ENCODE measurements around the gene PLD6. TPM values are rescaled to one million over a fixed set of nuclear protein-coding genes. Genes with fewer than 3 reads are reported as not detected.

PLD6 gene
- total and polyA plus RNA-seq, 2 experiments from 2014 or later, result 0.63 to 0.97 TPM

GRCh38 chr17:17152385-17152784 lies 53.7 kb downstream of the PLD6 start:
- H2AFZ ChIP-seq, result no peak overlapping the region
- H3K79me2 ChIP-seq, result no peaks in the 10 kb centered on the region
- H3K27me3 ChIP-seq, result no peaks in the 10 kb centered on the region
- H3K9me3 ChIP-seq (ENCODE audit: low read depth), result no peaks in the 10 kb centered on the region
- no peaks in the 10 kb centered on the region for H3K36me3 ChIP-seq (replicated peaks; ENCODE audit: insufficient read depth, low read depth)
- no peak for DNase-seq (ENCODE audit: low spot score)
- TF ChIP-seq EZH2 (IDR thresholded peaks at IDR 0.05; ENCODE audit: borderline replicate concordance) (no peak), EZH2phosphoT487 (IDR thresholded peaks at IDR 0.05; ENCODE audit: low read depth, severe bottlenecking, unreplicated experiment) (no peak), CTCF (IDR thresholded peaks at IDR 0.05; ENCODE audit: poor library complexity) (no peak)
- no peaks in the 10 kb centered on the region for H3K9me2 ChIP-seq (replicated peaks; ENCODE audit: insufficient read depth)
- no peaks in the 10 kb centered on the region for H3K4me1 ChIP-seq (ENCODE audit: insufficient read depth)
- no peak overlapping the region for H3K27ac ChIP-seq
- H4K20me1 ChIP-seq (ENCODE audit: insufficient read depth, poor library complexity, severe bottlenecking), result no peaks in the 10 kb centered on the region
- H3K4me2 ChIP-seq, result no peak overlapping the region
- H3K4me3 ChIP-seq, result no peak overlapping the region
- WGBS (ENCODE audit: low lambda C conversion rate, missing lambda C conversion rate), result 97% methylated on average over 4 of the region's 4 CpGs

- no peaks in the 10 kb centered on the region for H4K20me1 ChIP-seq (ENCODE audit: insufficient read depth, poor library complexity, severe bottlenecking)
- peak; percentile 32 for DNase-seq (ENCODE audit: low spot score)
- no peaks in the 10 kb centered on the region for H3K9me3 ChIP-seq (ENCODE audit: low read depth)
- H3K4me1 ChIP-seq (ENCODE audit: insufficient read depth), result no peaks in the 10 kb centered on the region
- whole genome bisulfite sequencing (ENCODE audit: low lambda C conversion rate, missing lambda C conversion rate), result 87% methylated on average over 8 of the region's 8 CpGs
- H3K4me3 ChIP-seq, result no peak overlapping the region
- TF ChIP-seq EZH2 (IDR thresholded peaks at IDR 0.05; ENCODE audit: borderline replicate concordance) (no peak), CTCF (IDR thresholded peaks at IDR 0.05; ENCODE audit: poor library complexity) (no peak), EZH2phosphoT487 (IDR thresholded peaks at IDR 0.05; ENCODE audit: low read depth, severe bottlenecking, unreplicated experiment) (no peak)
- no peaks in the 10 kb centered on the region for H3K79me2 ChIP-seq
- no peaks in the 10 kb centered on the region for H3K27me3 ChIP-seq
- no peaks in the 10 kb centered on the region for H3K36me3 ChIP-seq (replicated peaks; ENCODE audit: insufficient read depth, low read depth)
- H2AFZ ChIP-seq, result no peak overlapping the region
- H3K9me2 ChIP-seq (replicated peaks; ENCODE audit: insufficient read depth), result no peaks in the 10 kb centered on the region
- no peak overlapping the region for H3K27ac ChIP-seq
- H3K4me2 ChIP-seq, result no peak overlapping the region
Observed at GRCh38 chr17:17151962-17152361, 54.2 kb downstream of the PLD6 start.

- H3K36me3 ChIP-seq (replicated peaks; ENCODE audit: insufficient read depth, low read depth), result no peaks in the 10 kb centered on the region
- no peaks in the 10 kb centered on the region for H3K9me2 ChIP-seq (replicated peaks; ENCODE audit: insufficient read depth)
- H4K20me1 ChIP-seq (ENCODE audit: insufficient read depth, poor library complexity, severe bottlenecking), result no peaks in the 10 kb centered on the region
- no peak for DNase-seq (ENCODE audit: low spot score)
- H3K4me2 ChIP-seq, result no peak overlapping the region
- 98% methylated on average over 3 of the region's 3 CpGs for WGBS (ENCODE audit: low lambda C conversion rate, missing lambda C conversion rate)
- H3K27me3 ChIP-seq, result no peaks in the 10 kb centered on the region
- H3K79me2 ChIP-seq, result no peaks in the 10 kb centered on the region
- H3K9me3 ChIP-seq (ENCODE audit: low read depth), result no peaks in the 10 kb centered on the region
- no peak overlapping the region for H3K4me3 ChIP-seq
- H2AFZ ChIP-seq, result no peak overlapping the region
- no peak overlapping the region for H3K27ac ChIP-seq
- TF ChIP-seq EZH2 (IDR thresholded peaks at IDR 0.05; ENCODE audit: borderline replicate concordance) (no peak), EZH2phosphoT487 (IDR thresholded peaks at IDR 0.05; ENCODE audit: low read depth, severe bottlenecking, unreplicated experiment) (no peak), CTCF (IDR thresholded peaks at IDR 0.05; ENCODE audit: poor library complexity) (no peak)
- no peaks in the 10 kb centered on the region for H3K4me1 ChIP-seq (ENCODE audit: insufficient read depth)
Observed at GRCh38 chr17:17151541-17151940, 54.6 kb downstream of the PLD6 start.

- no peaks in the 10 kb centered on the region for H3K4me1 ChIP-seq (ENCODE audit: insufficient read depth)
- H4K20me1 ChIP-seq (ENCODE audit: insufficient read depth, poor library complexity, severe bottlenecking), result no peaks in the 10 kb centered on the region
- H3K9me3 ChIP-seq (ENCODE audit: low read depth), result no peaks in the 10 kb centered on the region
- no peak for TF ChIP-seq CTCF (IDR thresholded peaks at IDR 0.05; ENCODE audit: poor library complexity)
- no peak for TF ChIP-seq EZH2phosphoT487 (IDR thresholded peaks at IDR 0.05; ENCODE audit: low read depth, severe bottlenecking, unreplicated experiment)
- no peak for TF ChIP-seq EZH2 (IDR thresholded peaks at IDR 0.05; ENCODE audit: borderline replicate concordance)
- no peak overlapping the region for H2AFZ ChIP-seq
- DNase-seq (ENCODE audit: low spot score), result no peak
- H3K79me2 ChIP-seq, result no peaks in the 10 kb centered on the region
- no peaks in the 10 kb centered on the region for H3K27me3 ChIP-seq
- no peaks in the 10 kb centered on the region for H3K9me2 ChIP-seq (replicated peaks; ENCODE audit: insufficient read depth)
- no peaks in the 10 kb centered on the region for H3K36me3 ChIP-seq (replicated peaks; ENCODE audit: insufficient read depth, low read depth)
- no peak overlapping the region for H3K4me2 ChIP-seq
- no peak overlapping the region for H3K27ac ChIP-seq
- H3K4me3 ChIP-seq, result no peak overlapping the region
- 97% methylated on average over 5 of the region's 5 CpGs for WGBS (ENCODE audit: low lambda C conversion rate, missing lambda C conversion rate)
Observed at GRCh38 chr17:17151055-17151454, 55.1 kb downstream of the PLD6 start.
